Left lung (tissue), 10 donors: ENCODE results near the gene FRZB. TPM values are rescaled to one million over a fixed set of nuclear protein-coding genes. Genes with fewer than 3 reads are reported as not detected.

Experiments used
- ATAC-seq: fragments of 200-7000 bp; cut with Tn5 transposase; one replicate; pipeline ENCODE4 v1.9.1; 2020; ENCODE audit warnings: moderate library complexity
- DNase-seq, 4 donors: peaks; one replicate each; pipeline ENCODE4 v3.0.0-alpha.2; 2013 to 2020
- H3K27ac ChIP-seq, 2 donors: fragments of 200-600 bp; sonication (generic) in 1 of 2; one replicate each; pipeline versions ENCODE4 v1.5.0 to v1.8.0; 2020 to 2021
- H3K27me3 ChIP-seq, 2 donors: fragments of 200-600 bp; sonication (generic) in 1 of 2; one replicate each; pipeline versions ENCODE4 v1.5.0 to v1.8.0; 2020 to 2021
- H3K36me3 ChIP-seq, 2 donors: fragments of 200-600 bp; sonication (generic) in 1 of 2; one replicate each; pipeline versions ENCODE4 v1.5.0 to v1.8.0; 2020 to 2021
- H3K4me1 ChIP-seq, 2 donors: fragments of 200-600 bp; one replicate each; pipeline ENCODE4 v1.8.0; 2021
- H3K4me3 ChIP-seq, 2 donors: fragments of 200-600 bp; sonication (generic) in 1 of 2; one replicate each; pipeline versions ENCODE4 v1.5.0 to v1.8.0; 2020 to 2021; ENCODE audit warnings: mild to moderate bottlenecking in 1 of 2
- H3K9me3 ChIP-seq, 2 donors: fragments of 200-600 bp; sonication (generic) in 1 of 2; one replicate each; pipeline versions ENCODE4 v1.5.0 to v1.8.0; 2020 to 2021
- intact Hi-C, 2 donors: fragments of 100-400 bp; cut with DNase I; formaldehyde crosslinking; loops; one replicate each; pipeline versions ENCODE4 v1.11.2 to v1.14.2; 2022
- polyA plus RNA-seq, 6 donors: library from polyadenylated mRNA; unstranded; fragments of 120-200 nt; gene quantifications; one replicate each; pipeline ENCODE4 v1.2.1, GENCODE V29; 2013; ENCODE audit not compliant: insufficient read length in 6 of 6
- total RNA-seq, 2 donors: library from RNA; stranded (reverse); fragmentation: NEBNext Ultra II Directional; extraction: Animal tissue kit (Norgen Biotek cat#: 25700); gene quantifications; one replicate each; pipeline ENCODE4 v1.2.1, GENCODE V29; 2021
- TF ChIP-seq, protein P1 (sequence below), 2 donors: fragments of 200-600 bp; sonication (generic) in 1 of 2; IDR thresholded peaks; one replicate each; pipeline versions ENCODE4 v1.5.0 to v1.8.0; 2021; ENCODE audit warnings: antibody characterized with exemption in 2 of 2
- donor health status: DM: no; HTN: yes; CAD: no.
- donor health status: DM: no; HTN: no; CAD: no.

The FRZB gene
- total and polyA plus RNA-seq, 8 donors = 0.76 to 3.8 (median 2.6) TPM

DNA sequence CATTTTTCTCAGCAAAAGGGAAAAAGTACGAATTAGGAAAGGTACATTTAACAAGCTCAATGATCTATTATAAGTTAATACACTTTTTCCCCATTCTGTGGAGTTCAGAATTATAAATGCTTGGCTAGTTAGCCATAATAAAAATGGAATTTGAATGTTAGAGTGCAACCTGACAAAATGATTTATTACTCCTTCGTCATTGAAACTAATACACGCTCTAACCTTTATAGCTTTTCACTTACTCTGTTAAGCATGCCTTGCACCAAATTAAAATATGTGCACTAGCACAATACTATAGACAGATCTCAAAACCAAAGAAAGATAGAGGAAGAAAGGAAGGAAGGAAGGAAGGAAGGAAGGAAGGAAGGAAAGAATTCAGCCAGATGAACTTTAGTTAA lies 46.1 kb upstream of the FRZB start:
- Histone ChIP-seq H3K4me1 (no peaks in the 10 kb centered on the region), H3K36me3 (peaks cover 0 to 8% of the 10 kb centered on the region in 2 donors), H3K27ac (no peak overlapping the region), H3K27me3 (no peaks in the 10 kb centered on the region), H3K4me3 (no peak overlapping the region), H3K9me3 (no peaks in the 10 kb centered on the region)
- TF ChIP-seq, protein P1, sequence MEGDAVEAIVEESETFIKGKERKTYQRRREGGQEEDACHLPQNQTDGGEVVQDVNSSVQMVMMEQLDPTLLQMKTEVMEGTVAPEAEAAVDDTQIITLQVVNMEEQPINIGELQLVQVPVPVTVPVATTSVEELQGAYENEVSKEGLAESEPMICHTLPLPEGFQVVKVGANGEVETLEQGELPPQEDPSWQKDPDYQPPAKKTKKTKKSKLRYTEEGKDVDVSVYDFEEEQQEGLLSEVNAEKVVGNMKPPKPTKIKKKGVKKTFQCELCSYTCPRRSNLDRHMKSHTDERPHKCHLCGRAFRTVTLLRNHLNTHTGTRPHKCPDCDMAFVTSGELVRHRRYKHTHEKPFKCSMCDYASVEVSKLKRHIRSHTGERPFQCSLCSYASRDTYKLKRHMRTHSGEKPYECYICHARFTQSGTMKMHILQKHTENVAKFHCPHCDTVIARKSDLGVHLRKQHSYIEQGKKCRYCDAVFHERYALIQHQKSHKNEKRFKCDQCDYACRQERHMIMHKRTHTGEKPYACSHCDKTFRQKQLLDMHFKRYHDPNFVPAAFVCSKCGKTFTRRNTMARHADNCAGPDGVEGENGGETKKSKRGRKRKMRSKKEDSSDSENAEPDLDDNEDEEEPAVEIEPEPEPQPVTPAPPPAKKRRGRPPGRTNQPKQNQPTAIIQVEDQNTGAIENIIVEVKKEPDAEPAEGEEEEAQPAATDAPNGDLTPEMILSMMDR (IDR thresholded peaks at IDR 0.05) = no peak
- intact Hi-C loops = no loop called here
- ATAC-seq (no peak), DNase-seq (no peak)

DNA sequence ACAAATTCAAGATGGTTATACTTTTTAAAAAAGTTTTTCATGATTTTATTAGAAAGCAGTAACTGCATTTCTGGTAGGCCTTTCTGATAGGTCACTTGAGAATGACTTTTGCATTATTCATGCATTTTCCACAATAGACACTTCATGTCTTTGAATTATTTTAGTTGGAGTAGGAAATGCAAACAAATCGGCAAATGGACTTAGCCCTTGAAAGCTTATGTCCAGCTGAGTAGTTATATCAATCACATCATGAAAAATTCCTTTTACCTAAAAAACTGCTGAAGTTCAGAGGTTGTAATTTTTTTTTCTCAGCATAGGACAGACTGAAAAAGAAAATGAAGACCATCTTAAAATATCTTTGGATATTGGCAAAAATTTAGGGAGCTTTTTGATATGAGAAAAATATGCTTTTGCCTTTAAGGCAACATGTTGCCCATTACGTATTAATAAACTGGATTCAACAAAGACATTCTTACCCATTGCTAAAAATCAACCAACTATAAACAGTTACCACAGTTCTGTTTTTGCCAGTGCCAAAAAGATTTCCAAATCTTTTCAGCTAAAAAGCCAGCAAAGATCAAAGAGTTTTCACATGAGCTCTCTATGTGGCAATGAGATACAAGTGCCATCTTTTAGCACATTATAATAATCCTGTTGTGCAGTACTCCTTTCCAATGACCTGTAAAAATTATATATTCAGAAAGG lies 45.5 kb upstream of the FRZB start:
- no peaks in the 10 kb centered on the region for H3K4me1 ChIP-seq
- intact Hi-C loops = no loop called here
- peaks cover 0 to 8% of the 10 kb centered on the region in 2 donors for H3K36me3 ChIP-seq
- no peaks in the 10 kb centered on the region for H3K9me3 ChIP-seq
- H3K4me3 ChIP-seq = no peak overlapping the region
- DNase-seq (no peak), ATAC-seq (no peak)
- TF ChIP-seq, protein P1 (IDR thresholded peaks at IDR 0.05) = no peak
- no peak overlapping the region for H3K27ac ChIP-seq
- no peaks in the 10 kb centered on the region for H3K27me3 ChIP-seq

DNA sequence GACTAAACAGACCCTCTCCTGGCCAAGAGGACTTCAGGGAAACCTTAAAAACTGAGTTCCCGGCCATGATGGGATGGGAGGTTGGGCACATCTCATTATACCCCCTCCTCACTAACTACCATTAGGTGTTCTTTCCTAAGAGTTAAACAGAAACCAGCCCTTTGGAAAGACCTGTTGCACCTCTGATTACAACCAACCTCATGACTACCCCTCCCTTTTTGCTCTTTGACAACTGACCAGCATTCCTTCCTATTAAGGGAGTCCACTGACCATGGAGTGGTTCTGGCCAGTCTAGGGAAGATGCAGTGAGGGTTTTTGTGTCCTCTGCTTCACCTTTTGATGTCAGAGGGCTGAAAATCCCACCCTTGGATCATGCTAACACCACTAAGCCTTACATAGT lies 44.5 kb upstream of the FRZB start:
- no peaks in the 10 kb centered on the region for H3K4me1 ChIP-seq
- no peak overlapping the region for H3K27ac ChIP-seq
- H3K9me3 ChIP-seq = no peaks in the 10 kb centered on the region
- H3K27me3 ChIP-seq = no peaks in the 10 kb centered on the region
- H3K36me3 ChIP-seq = peaks cover 0 to 8% of the 10 kb centered on the region in 2 donors
- ATAC-seq (no peak), DNase-seq (no peak)
- TF ChIP-seq, protein P1 (IDR thresholded peaks at IDR 0.05) = no peak
- no peak overlapping the region for H3K4me3 ChIP-seq
- intact Hi-C loops = no loop called here

DNA sequence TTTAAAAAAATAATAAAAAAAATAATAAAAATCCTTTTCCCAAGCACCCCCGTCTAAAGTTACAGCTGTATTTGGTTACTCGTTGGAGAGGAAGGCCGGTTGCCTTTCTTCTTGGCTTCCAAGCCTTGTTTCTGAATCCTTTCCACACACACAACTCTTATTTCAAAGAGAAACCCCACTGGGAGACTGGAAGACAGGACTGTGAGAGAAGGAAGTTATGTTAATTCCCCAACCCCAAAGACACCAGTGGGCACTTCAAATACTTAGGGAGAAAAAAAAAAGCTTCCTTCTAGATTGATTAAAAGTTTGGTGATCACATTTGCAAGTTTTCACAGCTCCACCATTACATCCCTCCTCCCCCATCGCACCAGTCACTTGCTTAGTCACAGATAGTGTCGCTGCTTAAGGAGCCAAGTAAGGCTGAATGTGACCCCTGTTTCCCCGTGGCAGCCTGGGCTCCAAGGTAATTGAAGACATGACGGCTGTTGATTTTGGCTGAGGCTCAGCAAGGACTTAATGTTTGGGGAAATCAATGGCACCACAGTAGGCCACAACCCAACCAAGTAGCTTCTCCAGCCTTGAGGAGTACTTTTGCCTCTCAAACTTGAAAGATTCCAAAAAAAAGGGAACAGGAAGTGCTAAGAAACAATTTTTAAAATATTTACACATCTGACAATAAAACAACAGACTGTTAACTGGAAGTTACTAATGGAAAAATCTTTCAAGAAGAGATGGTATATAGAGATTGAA lies 40.8 kb upstream of the FRZB start:
- Histone ChIP-seq H3K27ac (no peak overlapping the region), H3K4me3 (no peak overlapping the region), H3K4me1 (no peaks in the 10 kb centered on the region), H3K27me3 (no peaks in the 10 kb centered on the region), H3K36me3 (peaks cover 0 to 8% of the 10 kb centered on the region in 2 donors), H3K9me3 (no peaks in the 10 kb centered on the region)
- TF ChIP-seq, protein P1 (IDR thresholded peaks at IDR 0.05) = no peak
- ATAC-seq (no peak), DNase-seq (no peak)
- intact Hi-C loops = no loop called here

DNA sequence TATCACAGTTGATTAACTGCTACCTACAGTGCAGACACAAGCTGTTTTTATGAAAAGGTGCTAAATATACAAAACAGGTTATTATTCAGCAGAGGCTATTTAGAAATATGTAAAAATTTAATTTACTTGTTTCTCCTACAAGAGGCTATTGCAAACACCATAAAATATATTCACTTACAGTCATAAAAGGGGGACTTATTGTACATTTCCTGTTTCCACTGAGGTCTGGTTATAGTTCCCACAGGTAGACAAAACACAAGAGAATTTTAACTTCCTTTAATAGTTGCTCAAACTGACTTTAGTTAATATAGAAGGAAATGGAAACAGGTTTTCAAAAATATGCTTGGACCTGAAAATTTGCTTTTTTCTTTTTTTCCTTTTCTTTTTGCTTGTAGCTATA lies 40.0 kb upstream of the FRZB start:
- DNase-seq (no peak), ATAC-seq (no peak)
- intact Hi-C loops = no loop called here
- no peaks in the 10 kb centered on the region for H3K4me1 ChIP-seq
- no peak overlapping the region for H3K4me3 ChIP-seq
- no peak overlapping the region for H3K27ac ChIP-seq
- peaks cover 0 to 8% of the 10 kb centered on the region in 2 donors for H3K36me3 ChIP-seq
- TF ChIP-seq, protein P1 (IDR thresholded peaks at IDR 0.05) = no peak
- H3K9me3 ChIP-seq = no peaks in the 10 kb centered on the region
- no peaks in the 10 kb centered on the region for H3K27me3 ChIP-seq
